ENCODE results near the gene SMIM9. TPM values are rescaled to one million over a fixed set of nuclear protein-coding genes. Genes with fewer than 3 reads are reported as not detected.

The SMIM9 gene
- total and polyA plus RNA-seq, 11 donors = 0.29 to 0.32 TPM; not detected in 9

DNA sequence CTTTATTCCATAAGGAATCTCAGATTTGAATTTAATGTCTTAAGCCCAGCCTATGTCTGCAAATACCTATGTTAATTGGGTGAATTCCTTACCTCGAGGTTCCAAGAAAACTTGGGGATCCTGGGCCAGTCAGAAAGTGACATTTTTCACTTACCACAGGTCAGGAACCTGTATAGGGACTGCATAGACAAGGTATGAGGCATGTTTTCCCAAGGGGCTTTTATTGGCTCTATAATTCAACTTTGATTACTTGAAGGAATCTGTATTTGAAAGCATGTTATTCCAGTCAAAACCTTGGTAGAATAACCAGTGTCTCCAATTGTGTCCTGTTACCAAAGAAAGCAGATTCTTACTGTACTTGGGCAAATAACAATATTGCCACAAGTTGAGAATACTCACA, 20.7 kb downstream of the SMIM9 start:
- intact Hi-C loops (cut with DNase I) = loop anchor here in 1 of 10 donors (10.0 kb wide), 1 partner anchor 61 kb away; no protein-coding TSS in a partner anchor
- 26 to 41% (median 35%) methylated on average over 1 of the region's 1 CpG for WGBS, 4 donors
- H3K27me3 ChIP-seq = peaks cover 0 to 11% (median 0%) of the 10 kb centered on the region in 9 donors
- no peak overlapping the region for H3K4me3 ChIP-seq
- TF ChIP-seq CTCF (IDR thresholded peaks at IDR 0.05) (no peak), POLR2A (IDR thresholded peaks at IDR 0.05) (no peak)
- no peaks in the 10 kb centered on the region for H3K4me1 ChIP-seq
- no peaks in the 10 kb centered on the region for H3K9me3 ChIP-seq
- H3K36me3 ChIP-seq = no peaks in the 10 kb centered on the region
- no peak for ATAC-seq
- DNase-seq = no peak
- H3K27ac ChIP-seq = no peak overlapping the region

DNA sequence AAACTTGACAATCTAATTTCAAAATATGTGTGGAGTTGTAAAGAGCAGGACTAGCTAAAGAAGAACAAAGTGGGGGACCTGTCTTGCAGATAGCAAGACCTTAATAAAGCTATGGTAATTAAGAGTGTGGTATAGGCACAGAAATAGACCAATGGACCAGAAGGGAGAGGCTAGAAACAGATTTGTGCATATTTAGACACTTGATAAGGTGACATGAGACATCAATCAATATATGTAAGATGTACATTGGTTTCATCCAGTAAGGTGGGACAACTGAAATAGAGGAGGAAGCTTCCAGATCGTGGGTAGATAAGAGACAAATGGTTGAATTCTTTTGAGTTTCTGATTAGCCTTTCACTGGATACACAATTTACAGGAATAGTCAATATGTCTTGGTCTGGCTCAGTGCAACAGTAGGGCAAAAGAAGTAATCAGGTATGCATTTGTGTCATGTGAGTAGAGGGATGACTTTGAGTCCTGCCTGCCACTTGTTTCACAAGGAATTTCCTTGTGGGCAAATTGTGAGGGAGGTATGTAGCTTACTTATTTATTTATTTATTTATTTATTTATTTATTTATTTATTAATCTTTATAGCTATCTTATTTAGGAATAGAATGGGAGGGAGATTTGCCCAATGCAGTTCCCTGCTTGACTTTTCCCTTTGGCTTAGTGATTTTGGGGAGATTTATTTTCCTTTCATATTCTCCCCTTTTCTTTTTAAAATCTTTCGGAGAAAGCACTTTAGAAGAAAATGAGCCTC, 21.9 kb downstream of the SMIM9 start:
- 59 to 89% (median 70%) methylated on average over 2 of the region's 2 CpGs for WGBS, 4 donors
- intact Hi-C loops (cut with DNase I) = loop anchor here in 1 of 10 donors (10.0 kb wide), 1 partner anchor 62 kb away; no protein-coding TSS in a partner anchor
- H3K4me3 ChIP-seq = no peak overlapping the region

GRCh38 chrX:154809939-154810665, 24.4 kb downstream of the SMIM9 start:
- DNase-seq (no peak), ATAC-seq (no peak)
- WGBS, 4 donors = 68 to 92% (median 86%) methylated on average over 1 of the region's 1 CpG
- no peak overlapping the region for H3K4me3 ChIP-seq
- no peak overlapping the region for H3K27ac ChIP-seq
- peaks cover 0 to 11% (median 0%) of the 10 kb centered on the region in 9 donors for H3K27me3 ChIP-seq
- no peaks in the 10 kb centered on the region for H3K9me3 ChIP-seq
- intact Hi-C loops (cut with DNase I) = loop anchor here in 1 of 10 donors (10.0 kb wide), 1 partner anchor 65 kb away; no protein-coding TSS in a partner anchor
- H3K4me1 ChIP-seq = peaks cover 0 to 5% (median 0%) of the 10 kb centered on the region in 12 donors
- no peaks in the 10 kb centered on the region for H3K36me3 ChIP-seq
- TF ChIP-seq CTCF (IDR thresholded peaks at IDR 0.05) (no peak), POLR2A (IDR thresholded peaks at IDR 0.05) (no peak)

More for the DNA sequence above, 21.9 kb downstream of the SMIM9 start:
- Histone ChIP-seq H3K27ac (no peak overlapping the region), H3K27me3 (peaks cover 0 to 11% (median 0%) of the 10 kb centered on the region in 9 donors), H3K4me1 (no peaks in the 10 kb centered on the region), H3K36me3 (no peaks in the 10 kb centered on the region), H3K9me3 (no peaks in the 10 kb centered on the region)
- DNase-seq = no peak
- ATAC-seq = no peak
- TF ChIP-seq CTCF (IDR thresholded peaks at IDR 0.05) = no peak
